Spleen (tissue), 11 donors: ENCODE measurements around the gene LPGAT1. TPM values are rescaled to one million over a fixed set of nuclear protein-coding genes. Genes with fewer than 3 reads are reported as not detected.

Source experiments
- DNase-seq: peaks from one replicate; pipeline ENCODE4 v3.0.0-alpha.2; 2020
- H3K27ac ChIP-seq, 8 donors: fragments of 200-600 bp; sonication (generic) in 7 of 8; 1 replicate in 4 of 8; 2 replicates in 4 of 8; pipeline versions ENCODE4 v1.5.0 to v1.8.0; 2016 to 2021; ENCODE audit warnings: inconsistent platforms in 4 of 8, mild to moderate bottlenecking in 4 of 8, moderate library complexity in 1 of 8
- H3K27me3 ChIP-seq, 7 donors: fragments of 200-600 bp; sonication (generic) in 6 of 7; replicated peaks in 1 of 7; 1 replicate in 4 of 7; 2 replicates in 3 of 7; pipeline versions ENCODE4 v1.5.0 to v1.8.0; 2016 to 2021; ENCODE audit warnings: inconsistent platforms in 3 of 7, mild to moderate bottlenecking in 1 of 7
- H3K36me3 ChIP-seq, 6 donors: fragments of 200-600 bp; sonication (generic) in 5 of 6; 1 replicate in 4 of 6; 2 replicates in 2 of 6; pipeline versions ENCODE4 v1.5.0 to v1.8.0; 2016 to 2021; ENCODE audit warnings: inconsistent platforms in 2 of 6
- H3K4me1 ChIP-seq, 6 donors: fragments of 200-600 bp; sonication (generic) in 5 of 6; 1 replicate in 3 of 6; 2 replicates in 3 of 6; pipeline versions ENCODE4 v1.5.0 to v1.8.0; 2016 to 2021; ENCODE audit warnings: inconsistent platforms in 3 of 6
- H3K4me3 ChIP-seq, 8 donors: fragments of 200-600 bp; sonication (generic) in 7 of 8; 1 replicate in 4 of 8; 2 replicates in 4 of 8; pipeline versions ENCODE4 v1.5.0 to v1.8.0; 2016 to 2021; ENCODE audit warnings: inconsistent platforms in 4 of 8, mild to moderate bottlenecking in 4 of 8, moderate library complexity in 2 of 8
- H3K9me3 ChIP-seq, 8 donors: fragments of 200-600 bp; sonication (generic) in 7 of 8; 1 replicate in 4 of 8; 2 replicates in 4 of 8; pipeline versions ENCODE4 v1.5.0 to v1.8.0; 2016 to 2021; ENCODE audit warnings: inconsistent platforms in 4 of 8
- POLR2A ChIP-seq, 3 donors: fragments of 450-650 bp; IDR thresholded peaks; one replicate each; pipeline ENCODE4 v1.5.1; 2017; ENCODE audit warnings: antibody characterized with exemption in 3 of 3, mild to moderate bottlenecking in 1 of 3
- POLR2AphosphoS5 ChIP-seq, 3 donors: sonication (generic); formaldehyde crosslinking; IDR thresholded peaks; one replicate each; pipeline ENCODE4 v1.5.1; 2017; ENCODE audit warnings: antibody characterized with exemption in 3 of 3
- WGBS, 5 donors: extraction: QIAGEN DNeasy Blood & Tissue Kit in 3 of 5; methylation state at CpG; one replicate each; pipeline versions ENCODE4 v1.1.5 to v1.1.7; 2013 to 2018; 5-methylcytosine and 5-hydroxymethylcytosine counted together
- intact Hi-C: fragments of 100-400 bp; cut with DNase I; formaldehyde crosslinking; loops from one replicate; pipeline ENCODE4 v1.15.0; 2023; ENCODE audit warnings: low total_unique reads
- polyA plus RNA-seq, 3 donors: library from polyadenylated mRNA; stranded (reverse); fragments of 200-250 nt; gene quantifications; one replicate each; pipeline ENCODE4 v1.2.1, GENCODE V29; 2013
- total RNA-seq, 7 donors: library from RNA; depleted of rRNA in 3 of 7; stranded (reverse); fragments of >200 nt in 3 of 7; fragmentation: NEBNext Ultra II Directional in 4 of 7; extraction: Animal tissue kit (Norgen Biotek cat#: 25700) in 4 of 7; gene quantifications; one replicate each; pipeline versions ENCODE4 v1.1.0 to v1.2.1, GENCODE V29; 2016 to 2021
- TF ChIP-seq, protein P1 (sequence below), 11 experiments: fragments of 200-600 bp in 7 of 11; fragments of 450-650 bp in 4 of 11; sonication (generic) in 4 of 11; IDR thresholded peaks in 8 of 11; conservative IDR thresholded peaks in 3 of 11; 1 replicate in 7 of 11; 2 replicates in 4 of 11; pipeline versions ENCODE4 v1.4.0 to v1.8.0; 2016 to 2021; ENCODE audit warnings: antibody characterized with exemption in 11 of 11, inconsistent platforms in 4 of 11, mild to moderate bottlenecking in 1 of 11
- donor health status: healthy with polysubstance abuse.
- donor health status: DM: no; HTN: no; CAD: no; lungs with moderate emphysema.
- donor health status: DM: no; HTN: no; CAD: no.
- donor health status: Bipolar disorder and iron deficiency.
- donor health status: healthy.
- donor health status: DM: no; HTN: no; CAD: no.
- donor health status: DM: yes; HTN: yes; CAD: no.

Gene LPGAT1
- total and polyA plus RNA-seq, 10 donors = 8.8 to 80.6 (median 60.7) TPM

DNA sequence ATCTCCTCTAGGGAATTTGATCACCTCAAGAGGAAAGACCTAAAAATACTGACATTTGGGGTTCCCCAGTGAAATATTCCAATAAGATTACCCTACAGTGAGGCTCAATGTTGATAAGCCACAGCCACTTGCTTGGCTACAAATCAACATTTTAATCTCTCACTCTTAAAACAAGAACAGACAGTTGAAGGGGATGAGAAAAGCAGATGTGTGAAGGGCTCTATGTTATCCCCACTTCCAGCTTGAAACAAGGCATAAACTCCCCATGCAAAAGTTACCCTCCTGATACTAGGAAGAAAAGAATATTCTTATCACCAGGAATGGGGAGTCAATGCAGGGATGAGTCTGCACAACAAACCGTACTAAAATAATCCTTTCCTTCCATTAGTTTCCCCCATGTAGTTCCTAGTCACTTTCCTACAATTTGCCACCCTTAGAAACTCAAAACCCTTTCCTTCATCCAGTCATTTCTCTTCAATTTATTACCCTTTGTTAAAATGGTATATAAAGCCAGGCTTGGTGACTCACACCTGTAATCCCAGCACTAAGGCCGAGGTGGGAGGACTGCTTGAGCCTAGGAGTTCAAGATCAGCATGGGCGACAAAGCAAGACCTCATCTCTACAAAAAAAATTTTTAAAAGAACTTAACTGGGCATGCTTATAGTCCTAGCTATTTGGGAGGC is 29.5 kb downstream of the LPGAT1 start:
- no peak for DNase-seq
- TF ChIP-seq POLR2AphosphoS5 (IDR thresholded peaks at IDR 0.05) (no peak), POLR2A (IDR thresholded peaks at IDR 0.05) (no peak)
- TF ChIP-seq, protein P1, sequence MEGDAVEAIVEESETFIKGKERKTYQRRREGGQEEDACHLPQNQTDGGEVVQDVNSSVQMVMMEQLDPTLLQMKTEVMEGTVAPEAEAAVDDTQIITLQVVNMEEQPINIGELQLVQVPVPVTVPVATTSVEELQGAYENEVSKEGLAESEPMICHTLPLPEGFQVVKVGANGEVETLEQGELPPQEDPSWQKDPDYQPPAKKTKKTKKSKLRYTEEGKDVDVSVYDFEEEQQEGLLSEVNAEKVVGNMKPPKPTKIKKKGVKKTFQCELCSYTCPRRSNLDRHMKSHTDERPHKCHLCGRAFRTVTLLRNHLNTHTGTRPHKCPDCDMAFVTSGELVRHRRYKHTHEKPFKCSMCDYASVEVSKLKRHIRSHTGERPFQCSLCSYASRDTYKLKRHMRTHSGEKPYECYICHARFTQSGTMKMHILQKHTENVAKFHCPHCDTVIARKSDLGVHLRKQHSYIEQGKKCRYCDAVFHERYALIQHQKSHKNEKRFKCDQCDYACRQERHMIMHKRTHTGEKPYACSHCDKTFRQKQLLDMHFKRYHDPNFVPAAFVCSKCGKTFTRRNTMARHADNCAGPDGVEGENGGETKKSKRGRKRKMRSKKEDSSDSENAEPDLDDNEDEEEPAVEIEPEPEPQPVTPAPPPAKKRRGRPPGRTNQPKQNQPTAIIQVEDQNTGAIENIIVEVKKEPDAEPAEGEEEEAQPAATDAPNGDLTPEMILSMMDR (IDR thresholded peaks at IDR 0.05 in 8 of 11, conservative IDR thresholded peaks at IDR 0.05 in 3 of 11) = no peak
- Histone ChIP-seq H3K4me1 (no peaks in the 10 kb centered on the region), H3K27me3 (no peaks in the 10 kb centered on the region), H3K27ac (no peak overlapping the region), H3K4me3 (no peak overlapping the region), H3K9me3 (peaks cover 0 to 17% (median 4%) of the 10 kb centered on the region in 8 donors), H3K36me3 (peaks cover 0 to 62% (median 7%) of the 10 kb centered on the region in 6 donors)
- 92 to 98% (median 95%) methylated on average over 3 of the region's 3 CpGs for WGBS, 5 donors
- intact Hi-C loops = no loop called here

DNA sequence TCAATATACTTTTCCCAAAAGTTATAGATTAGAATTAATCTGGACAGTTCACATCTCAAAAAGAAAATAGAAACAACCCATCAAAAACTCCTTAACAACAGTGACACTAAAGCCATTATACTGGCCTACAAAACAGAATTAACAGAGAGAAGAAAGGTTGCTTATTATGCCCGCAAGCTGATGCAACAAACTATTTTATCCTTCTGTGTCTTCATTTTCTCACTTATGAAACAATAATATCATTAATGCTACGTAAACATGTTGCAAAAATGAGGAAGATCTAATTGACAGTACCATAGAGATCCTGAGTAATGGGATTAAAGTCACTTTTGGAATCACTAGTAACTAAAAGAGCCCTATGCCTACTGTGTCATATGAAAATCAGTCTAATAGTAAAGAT is 32.6 kb downstream of the LPGAT1 start:
- TF ChIP-seq POLR2A (IDR thresholded peaks at IDR 0.05) (no peak), POLR2AphosphoS5 (IDR thresholded peaks at IDR 0.05) (no peak)
- TF ChIP-seq, protein P1 (IDR thresholded peaks at IDR 0.05 in 8 of 11, conservative IDR thresholded peaks at IDR 0.05 in 3 of 11) = no peak
- H3K9me3 ChIP-seq = peaks cover 0 to 12% (median 3%) of the 10 kb centered on the region in 8 donors
- H3K4me1 ChIP-seq = no peaks in the 10 kb centered on the region
- no peaks in the 10 kb centered on the region for H3K27me3 ChIP-seq
- H3K36me3 ChIP-seq = peaks cover 0 to 71% (median 5%) of the 10 kb centered on the region in 6 donors
- WGBS, 5 donors = 59 to 91% (median 62%) methylated on average over 2 of the region's 2 CpGs
- no peak overlapping the region for H3K27ac ChIP-seq
- no peak for DNase-seq
- intact Hi-C loops = no loop called here
- no peak overlapping the region for H3K4me3 ChIP-seq

DNA sequence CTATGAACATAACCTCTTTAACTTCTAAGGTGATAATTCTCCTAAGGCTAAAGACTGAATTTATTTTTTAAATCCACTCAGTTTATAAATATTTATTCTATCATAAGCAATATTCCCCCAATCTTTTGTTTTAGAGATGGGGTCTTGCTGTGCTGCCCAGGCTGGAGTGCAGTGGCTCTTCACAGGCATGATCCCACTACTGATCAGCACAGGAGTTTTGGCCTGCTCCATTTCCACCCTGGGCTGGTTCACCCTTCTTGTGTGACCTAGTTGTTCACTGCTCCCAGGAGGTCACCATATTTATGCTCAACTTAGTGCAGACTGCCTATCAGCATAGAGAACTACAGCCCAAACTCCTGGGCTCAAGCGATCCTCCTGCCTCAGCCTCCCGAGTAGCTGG is 38.6 kb downstream of the LPGAT1 start:
- Histone ChIP-seq H3K9me3 (no peaks in the 10 kb centered on the region), H3K27ac (no peak overlapping the region), H3K36me3 (peaks cover 0 to 99% (median 38%) of the 10 kb centered on the region in 6 donors), H3K4me1 (no peaks in the 10 kb centered on the region), H3K27me3 (no peaks in the 10 kb centered on the region), H3K4me3 (no peak overlapping the region)
- WGBS, 5 donors = 94 to 100% (median 98%) methylated on average over 2 of the region's 2 CpGs
- intact Hi-C loops = no loop called here
- DNase-seq = no peak
- TF ChIP-seq, protein P1 (IDR thresholded peaks at IDR 0.05 in 8 of 11, conservative IDR thresholded peaks at IDR 0.05 in 3 of 11) = no peak
- TF ChIP-seq POLR2AphosphoS5 (IDR thresholded peaks at IDR 0.05) = no peak
- no peak for TF ChIP-seq POLR2A (IDR thresholded peaks at IDR 0.05)

DNA sequence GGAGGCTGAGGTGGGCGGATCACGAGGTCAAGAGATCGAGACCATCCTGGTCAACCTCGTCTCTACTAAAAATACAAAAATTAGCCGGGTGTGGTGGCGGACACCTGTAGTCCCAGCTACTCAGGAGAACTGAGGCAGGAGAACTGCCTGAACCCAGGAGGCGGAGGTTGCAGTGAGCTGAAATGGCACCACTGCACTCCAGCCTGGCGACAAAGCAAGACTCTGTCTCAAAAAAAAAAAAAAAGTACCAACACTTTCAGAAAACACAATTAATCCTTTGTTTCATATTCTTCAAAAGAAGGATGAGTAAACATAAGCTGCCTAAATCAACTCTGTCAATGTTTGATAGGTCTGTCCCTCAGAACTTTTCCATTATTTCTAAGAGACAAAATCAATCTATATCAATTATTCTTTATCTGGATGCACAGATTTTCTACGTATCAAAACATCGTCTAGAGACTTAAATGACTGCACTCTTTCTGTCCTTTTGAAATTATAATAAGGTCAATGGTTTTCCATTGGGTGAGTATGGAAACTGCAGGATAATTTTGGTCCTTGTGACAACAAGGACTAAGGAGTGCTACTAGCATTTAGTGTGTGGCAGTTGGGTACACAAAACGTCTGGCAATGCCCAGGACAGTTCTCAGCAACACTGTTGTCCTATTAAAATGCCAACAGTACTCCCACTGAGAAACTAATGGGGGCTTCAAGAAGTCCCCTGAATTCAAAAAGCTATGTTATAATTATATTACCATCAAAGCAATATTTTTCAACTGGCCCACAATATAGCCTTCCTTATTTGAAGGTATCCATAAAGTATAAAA is 40.7 kb downstream of the LPGAT1 start:
- Histone ChIP-seq H3K27ac (no peak overlapping the region), H3K4me3 (no peak overlapping the region), H3K9me3 (no peaks in the 10 kb centered on the region), H3K36me3 (peaks cover 0 to 98% (median 37%) of the 10 kb centered on the region in 6 donors), H3K27me3 (no peaks in the 10 kb centered on the region), H3K4me1 (no peaks in the 10 kb centered on the region)
- TF ChIP-seq POLR2A (IDR thresholded peaks at IDR 0.05) = no peak
- no peak for TF ChIP-seq POLR2AphosphoS5 (IDR thresholded peaks at IDR 0.05)
- TF ChIP-seq, protein P1 (IDR thresholded peaks at IDR 0.05 in 8 of 11, conservative IDR thresholded peaks at IDR 0.05 in 3 of 11) = no peak
- DNase-seq = no peak
- WGBS, 5 donors = 94 to 96% (median 95%) methylated on average over 11 of the region's 11 CpGs
- intact Hi-C loops = no loop called here
